ENCODE measurements around the gene ABHD14A. TPM values are rescaled to one million over a fixed set of nuclear protein-coding genes. Genes with fewer than 3 reads are reported as not detected.

Gene ABHD14A
- total and polyA plus RNA-seq, 8 donors = 14.7 to 30.2 (median 22.3) TPM

DNA sequence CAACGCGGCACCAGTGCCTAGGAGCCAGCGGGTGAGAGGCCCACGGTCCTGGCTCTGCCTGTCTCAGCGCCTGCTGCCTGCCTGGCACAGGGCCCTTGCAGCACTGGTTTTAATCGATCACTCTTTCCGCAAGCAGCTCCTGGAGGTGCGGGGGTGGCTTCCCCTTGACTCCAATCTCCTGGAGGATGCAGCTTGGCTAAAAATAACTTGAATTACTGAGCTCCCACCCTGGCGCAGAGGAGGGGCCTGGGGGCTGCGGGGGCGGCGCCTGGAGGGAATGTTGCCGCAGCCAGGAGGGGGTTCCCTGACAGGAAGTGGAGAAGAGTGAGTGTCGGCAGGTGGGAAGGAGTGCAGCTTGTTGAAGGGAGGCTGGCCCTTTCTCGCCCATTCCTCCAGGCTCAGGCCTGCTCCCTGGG lies 30.7 kb downstream of the ABHD14A start:
- DNase-seq (peak in 1 of 4 donors; percentile 51), ATAC-seq (peak; percentile 47)
- TF ChIP-seq, protein P1, sequence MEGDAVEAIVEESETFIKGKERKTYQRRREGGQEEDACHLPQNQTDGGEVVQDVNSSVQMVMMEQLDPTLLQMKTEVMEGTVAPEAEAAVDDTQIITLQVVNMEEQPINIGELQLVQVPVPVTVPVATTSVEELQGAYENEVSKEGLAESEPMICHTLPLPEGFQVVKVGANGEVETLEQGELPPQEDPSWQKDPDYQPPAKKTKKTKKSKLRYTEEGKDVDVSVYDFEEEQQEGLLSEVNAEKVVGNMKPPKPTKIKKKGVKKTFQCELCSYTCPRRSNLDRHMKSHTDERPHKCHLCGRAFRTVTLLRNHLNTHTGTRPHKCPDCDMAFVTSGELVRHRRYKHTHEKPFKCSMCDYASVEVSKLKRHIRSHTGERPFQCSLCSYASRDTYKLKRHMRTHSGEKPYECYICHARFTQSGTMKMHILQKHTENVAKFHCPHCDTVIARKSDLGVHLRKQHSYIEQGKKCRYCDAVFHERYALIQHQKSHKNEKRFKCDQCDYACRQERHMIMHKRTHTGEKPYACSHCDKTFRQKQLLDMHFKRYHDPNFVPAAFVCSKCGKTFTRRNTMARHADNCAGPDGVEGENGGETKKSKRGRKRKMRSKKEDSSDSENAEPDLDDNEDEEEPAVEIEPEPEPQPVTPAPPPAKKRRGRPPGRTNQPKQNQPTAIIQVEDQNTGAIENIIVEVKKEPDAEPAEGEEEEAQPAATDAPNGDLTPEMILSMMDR (IDR thresholded peaks at IDR 0.05) = no peak
- H3K4me3 ChIP-seq = no peak overlapping the region
- H3K27ac ChIP-seq = peak overlapping the region in 1 of 2 donors; percentile 6
- peaks cover 13 to 31% of the 10 kb centered on the region in 2 donors for H3K4me1 ChIP-seq
- H3K27me3 ChIP-seq = no peaks in the 10 kb centered on the region
- no peaks in the 10 kb centered on the region for H3K9me3 ChIP-seq
- no peaks in the 10 kb centered on the region for H3K36me3 ChIP-seq
- intact Hi-C loops (cut with DNase I) = loop anchor here in 1 of 2 donors (10.0 kb wide), 1 partner anchor 139 kb away; no protein-coding TSS in a partner anchor

DNA sequence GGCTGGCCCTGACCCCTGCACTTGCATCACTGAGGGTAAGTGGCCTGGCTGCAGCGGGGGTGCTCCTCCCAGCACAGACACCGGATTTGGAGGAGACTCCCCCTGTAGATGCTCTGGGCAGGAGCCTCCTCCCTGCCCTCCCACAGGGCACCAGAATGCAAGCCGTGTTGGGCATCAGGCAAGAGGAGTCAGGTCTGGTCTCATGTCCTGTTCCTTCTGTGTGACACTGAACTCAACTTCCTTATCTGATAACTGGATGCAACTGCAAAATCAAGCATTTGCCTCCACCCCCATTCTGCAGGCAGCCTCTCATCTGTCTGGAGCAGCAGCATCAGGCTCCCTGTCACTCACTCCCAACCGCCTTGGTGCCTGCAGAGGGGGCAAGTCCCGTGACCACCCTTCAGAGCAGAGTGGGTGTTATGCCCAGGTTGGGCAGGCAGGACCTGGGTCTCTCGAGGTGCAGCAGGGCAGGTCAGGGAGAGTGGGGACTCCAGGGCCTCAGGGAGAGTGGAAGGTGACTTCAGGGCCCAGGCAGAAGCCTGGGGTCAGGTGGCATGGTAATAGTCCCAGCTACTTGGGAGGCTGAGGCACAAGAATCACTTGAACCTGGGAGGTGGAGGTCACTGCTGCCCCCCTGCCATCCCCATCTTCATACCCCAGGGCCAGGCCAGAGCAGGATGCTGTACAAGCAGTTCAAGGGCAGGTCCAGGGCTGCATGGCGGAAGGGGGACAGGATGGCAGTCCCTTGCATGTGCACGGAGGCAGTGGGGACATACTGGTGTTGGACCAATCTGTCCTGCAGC lies 31.4 kb downstream of the ABHD14A start:
- peak overlapping the region in 1 of 2 donors; percentile 6 for H3K27ac ChIP-seq
- DNase-seq = peak in 1 of 4 donors; percentile 60
- peaks cover 13 to 31% of the 10 kb centered on the region in 2 donors for H3K4me1 ChIP-seq
- intact Hi-C loops (cut with DNase I) = loop anchor here (2.0 to 10.0 kb wide), 2 partner anchors 49 to 139 kb away; no protein-coding TSS in a partner anchor
- no peaks in the 10 kb centered on the region for H3K36me3 ChIP-seq
- ATAC-seq = no peak
- no peaks in the 10 kb centered on the region for H3K9me3 ChIP-seq
- TF ChIP-seq, protein P1 (IDR thresholded peaks at IDR 0.05) = no peak
- H3K4me3 ChIP-seq = no peak overlapping the region
- H3K27me3 ChIP-seq = no peaks in the 10 kb centered on the region

- Histone ChIP-seq H3K27ac (no peak overlapping the region), H3K36me3 (no peaks in the 10 kb centered on the region), H3K27me3 (no peaks in the 10 kb centered on the region), H3K9me3 (no peaks in the 10 kb centered on the region), H3K4me1 (peaks cover 10 to 25% of the 10 kb centered on the region in 2 donors), H3K4me3 (no peak overlapping the region)
- DNase-seq (no peak), ATAC-seq (no peak)
- intact Hi-C loops (cut with DNase I) = loop anchor here (2.0 to 10.0 kb wide), 2 partner anchors 48 to 138 kb away; no protein-coding TSS in a partner anchor
- TF ChIP-seq, protein P1 (IDR thresholded peaks at IDR 0.05) = no peak
These were observed 31.9 kb downstream of the ABHD14A start for GRCh38 chr3:52006820-52007133.

GRCh38 chr3:52007291-52007690 lies 32.4 kb downstream of the ABHD14A start:
- Histone ChIP-seq H3K4me3 (no peak overlapping the region), H3K36me3 (no peaks in the 10 kb centered on the region), H3K4me1 (peaks cover 9 to 24% of the 10 kb centered on the region in 2 donors), H3K9me3 (no peaks in the 10 kb centered on the region), H3K27me3 (no peaks in the 10 kb centered on the region), H3K27ac (no peak overlapping the region)
- TF ChIP-seq, protein P1 (IDR thresholded peaks at IDR 0.05) = no peak
- DNase-seq = no peak
- intact Hi-C loops (cut with DNase I) = loop anchor here (2.0 to 10.0 kb wide), 2 partner anchors 48 to 138 kb away; no protein-coding TSS in a partner anchor
- ATAC-seq = no peak

GRCh38 chr3:52010431-52010830 lies 35.6 kb downstream of the ABHD14A start:
- H3K27ac ChIP-seq = no peak overlapping the region
- no peaks in the 10 kb centered on the region for H3K36me3 ChIP-seq
- no peaks in the 10 kb centered on the region for H3K9me3 ChIP-seq
- intact Hi-C loops (cut with DNase I) = no loop called here
- no peak overlapping the region for H3K4me3 ChIP-seq
- H3K4me1 ChIP-seq = peaks cover 6 to 11% of the 10 kb centered on the region in 2 donors
- no peaks in the 10 kb centered on the region for H3K27me3 ChIP-seq
- TF ChIP-seq, protein P1 (IDR thresholded peaks at IDR 0.05) = no peak
- DNase-seq (no peak), ATAC-seq (no peak)
